ENCODE data around the gene KCNQ1OT1.

GRCh38 chr11:2625183-2625582 is 74.6 kb downstream of the KCNQ1OT1 start:
- TF ChIP-seq CTCF (conservative IDR thresholded peaks at IDR 0.05 in 1 of 2, IDR thresholded peaks at IDR 0.05 in 1 of 2; ENCODE audit: extremely low read depth in 1 of 2, insufficient read depth in 1 of 2, low read depth in 1 of 2, low read length in 2 of 2) (no peak), EZH2 (IDR thresholded peaks at IDR 0.05; ENCODE audit: borderline replicate concordance, low read length) (no peak)

Measured in mammary epithelial cell (primary cell).